IPS-18a (cell line): ENCODE results near the gene PUS7L.

Experiments
- H3K27ac ChIP-seq: one replicate; pipeline ENCODE4 v1.5.1; 2013; ENCODE audit warnings: low read length
- H3K27me3 ChIP-seq: one replicate; pipeline ENCODE4 v1.6.1; 2013; ENCODE audit warnings: mild to moderate bottlenecking, low read length; ENCODE audit not compliant: control insufficient read depth, insufficient read depth
- H3K36me3 ChIP-seq: one replicate; pipeline ENCODE4 v1.6.1; 2013; ENCODE audit warnings: low read depth, low read length; ENCODE audit not compliant: control insufficient read depth
- H3K4me1 ChIP-seq: one replicate; pipeline ENCODE4 v1.6.1; 2013; ENCODE audit warnings: low read depth, low read length; ENCODE audit not compliant: control insufficient read depth
- H3K4me3 ChIP-seq: one replicate; pipeline ENCODE4 v1.5.1; 2013; ENCODE audit warnings: low read length
- H3K9ac ChIP-seq: one replicate; pipeline ENCODE4 v1.6.1; 2013; ENCODE audit warnings: mild to moderate bottlenecking, low read length, moderate library complexity
- H3K9me3 ChIP-seq: one replicate; pipeline ENCODE4 v1.6.1; 2013; ENCODE audit warnings: low read depth, low read length; ENCODE audit not compliant: control insufficient read depth

PUS7L gene

GRCh38 chr12:43758728-43759563 lies at the start of gene PUS7L, which contains the start of gene IRAK4:
TSS of gene PUS7L (minus strand) at chr12:43758790. CDS start at chr12:43755245, 3,545 bp downstream.
TSS of gene IRAK4 (plus strand) at chr12:43758951. CDS start at chr12:43768112, 9,161 bp downstream.
- Histone ChIP-seq H3K27ac (no peak within 1 kb of the TSS), H3K36me3 (peaks cover 12% of the 10 kb centered on the region), H3K4me1 (peaks cover 18% of the 10 kb centered on the region)

GRCh38 chr12:43807386-43807785 lies 48.8 kb upstream of the PUS7L start:
- H3K27ac ChIP-seq = no peak overlapping the region
- H3K4me1 ChIP-seq = no peaks in the 10 kb centered on the region
- peaks cover 18% of the 10 kb centered on the region for H3K36me3 ChIP-seq
- no peaks in the 10 kb centered on the region for H3K9me3 ChIP-seq
- no peaks in the 10 kb centered on the region for H3K27me3 ChIP-seq
- H3K4me3 ChIP-seq = no peak overlapping the region
- H3K9ac ChIP-seq = no peak overlapping the region

More at GRCh38 chr12:43758728-43759563, at the start of gene PUS7L, which contains the start of gene IRAK4:
- H3K4me3 ChIP-seq = peak within 1 kb of the TSS; percentile 76
- H3K9ac ChIP-seq = peak within 1 kb of the TSS; percentile 77
- no peaks in the 10 kb centered on the region for H3K27me3 ChIP-seq
- H3K9me3 ChIP-seq = no peaks in the 10 kb centered on the region

- H3K4me3 ChIP-seq = peak overlapping the region; percentile 98
- no peaks in the 10 kb centered on the region for H3K4me1 ChIP-seq
- H3K9ac ChIP-seq = peak overlapping the region; percentile 82
- H3K27me3 ChIP-seq = no peaks in the 10 kb centered on the region
- no peaks in the 10 kb centered on the region for H3K9me3 ChIP-seq
- peaks cover 23% of the 10 kb centered on the region for H3K36me3 ChIP-seq
- peak overlapping the region; percentile 56 for H3K27ac ChIP-seq
These were observed 48.1 kb upstream of the PUS7L start for GRCh38 chr12:43806737-43807072.

GRCh38 chr12:43805860-43806736 lies 47.5 kb upstream of the PUS7L start, which contains the start of gene TWF1:
TSS of gene TWF1 (minus strand) at chr12:43806317. CDS start at chr12:43806245, 72 bp downstream.
- Histone ChIP-seq H3K9me3 (no peaks in the 10 kb centered on the region), H3K9ac (peak within 1 kb of the TSS; percentile 82), H3K27ac (peak within 1 kb of the TSS; percentile 56), H3K4me3 (peak within 1 kb of the TSS; percentile 98), H3K4me1 (no peaks in the 10 kb centered on the region), H3K36me3 (peaks cover 27% of the 10 kb centered on the region), H3K27me3 (no peaks in the 10 kb centered on the region)

GRCh38 chr12:43805149-43805859 lies 46.7 kb upstream of the PUS7L start:
- Histone ChIP-seq H3K9ac (peak overlapping the region; percentile 82), H3K4me1 (no peaks in the 10 kb centered on the region), H3K4me3 (peak overlapping the region; percentile 98), H3K27ac (no peak overlapping the region), H3K9me3 (no peaks in the 10 kb centered on the region), H3K36me3 (peaks cover 35% of the 10 kb centered on the region), H3K27me3 (no peaks in the 10 kb centered on the region)

- Histone ChIP-seq H3K4me1 (no peaks in the 10 kb centered on the region), H3K9me3 (no peaks in the 10 kb centered on the region), H3K4me3 (no peak overlapping the region), H3K27me3 (no peaks in the 10 kb centered on the region), H3K9ac (no peak overlapping the region), H3K36me3 (peaks cover 70% of the 10 kb centered on the region), H3K27ac (no peak overlapping the region)
These were observed 39.1 kb upstream of the PUS7L start for GRCh38 chr12:43797561-43798217.

GRCh38 chr12:43795716-43796280 lies 37.2 kb upstream of the PUS7L start:
- Histone ChIP-seq H3K4me1 (no peaks in the 10 kb centered on the region), H3K4me3 (no peak overlapping the region), H3K9me3 (no peaks in the 10 kb centered on the region), H3K36me3 (peaks cover 55% of the 10 kb centered on the region), H3K9ac (no peak overlapping the region), H3K27ac (no peak overlapping the region), H3K27me3 (no peaks in the 10 kb centered on the region)

- Histone ChIP-seq H3K9me3 (no peaks in the 10 kb centered on the region), H3K36me3 (no peaks in the 10 kb centered on the region)
These were observed 31.4 kb upstream of the PUS7L start for GRCh38 chr12:43789941-43790340.

GRCh38 chr12:43786899-43787693 lies 28.5 kb upstream of the PUS7L start:
- H3K36me3 ChIP-seq = peaks cover 5% of the 10 kb centered on the region
- H3K27me3 ChIP-seq = no peaks in the 10 kb centered on the region
- H3K4me3 ChIP-seq = no peak overlapping the region
- no peak overlapping the region for H3K9ac ChIP-seq
- H3K9me3 ChIP-seq = no peaks in the 10 kb centered on the region
- H3K4me1 ChIP-seq = no peaks in the 10 kb centered on the region
- no peak overlapping the region for H3K27ac ChIP-seq

More at GRCh38 chr12:43789941-43790340, 31.4 kb upstream of the PUS7L start:
- H3K9ac ChIP-seq = no peak overlapping the region
- H3K4me3 ChIP-seq = no peak overlapping the region
- no peak overlapping the region for H3K27ac ChIP-seq
- no peaks in the 10 kb centered on the region for H3K27me3 ChIP-seq
- H3K4me1 ChIP-seq = no peaks in the 10 kb centered on the region

- H3K4me3 ChIP-seq = no peak overlapping the region
- H3K9me3 ChIP-seq = no peaks in the 10 kb centered on the region
- no peak overlapping the region for H3K27ac ChIP-seq
- no peak overlapping the region for H3K9ac ChIP-seq
- no peaks in the 10 kb centered on the region for H3K36me3 ChIP-seq
- H3K27me3 ChIP-seq = no peaks in the 10 kb centered on the region
- no peaks in the 10 kb centered on the region for H3K4me1 ChIP-seq
These were observed 17.9 kb upstream of the PUS7L start for GRCh38 chr12:43776498-43776897.
